Activated T-cell treated with anti-CD3 and anti-CD28 coated beads for 4 hours (primary cell): Measurements from ENCODE around the gene WDR59.
"Not testable (repeated sequence)": the region's sequence is repeated elsewhere in the genome, so short reads cannot be mapped to it uniquely, and the experiment has no call there.

Experiments
- DNase-seq: peaks from one replicate; pipeline ENCODE4 v3.0.0-alpha.2; 2020

WDR59 gene

GRCh38 chr16:74846714-74847113 is 138.2 kb downstream of the WDR59 start:
- DNase-seq = no peak

GRCh38 chr16:74844041-74844980 is 140.6 kb downstream of the WDR59 start:
- DNase-seq = no peak

GRCh38 chr16:74843381-74844035 is 141.4 kb downstream of the WDR59 start:
- DNase-seq = not testable (repeated sequence)

GRCh38 chr16:74842413-74842812 is 142.5 kb downstream of the WDR59 start:
- no peak for DNase-seq

- DNase-seq = no peak
Measured at GRCh38 chr16:74841904-74842303, 143.0 kb downstream of the WDR59 start.

DNA sequence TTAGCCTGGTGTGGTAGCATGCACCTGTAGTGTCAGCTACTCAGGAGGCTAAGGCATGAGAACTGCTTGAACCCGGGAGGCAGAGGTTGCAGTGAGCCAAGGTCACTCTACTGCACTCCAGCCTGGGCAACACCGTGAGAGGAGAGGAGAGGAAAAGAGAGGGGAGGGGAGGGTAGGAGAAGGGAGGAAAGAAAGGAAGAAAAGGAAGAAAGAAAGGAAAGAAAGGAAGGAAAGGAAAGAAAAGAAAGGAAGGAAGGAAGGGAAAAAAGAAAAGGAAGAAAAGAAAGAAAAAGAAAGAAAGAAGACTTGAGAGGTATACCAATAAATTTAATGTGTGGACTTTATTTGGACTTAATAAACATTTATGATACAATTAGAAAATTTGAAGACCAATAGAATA is 143.5 kb downstream of the WDR59 start:
- no peak for DNase-seq

GRCh38 chr16:74837056-74837455 is 147.9 kb downstream of the WDR59 start:
- no peak for DNase-seq

DNA sequence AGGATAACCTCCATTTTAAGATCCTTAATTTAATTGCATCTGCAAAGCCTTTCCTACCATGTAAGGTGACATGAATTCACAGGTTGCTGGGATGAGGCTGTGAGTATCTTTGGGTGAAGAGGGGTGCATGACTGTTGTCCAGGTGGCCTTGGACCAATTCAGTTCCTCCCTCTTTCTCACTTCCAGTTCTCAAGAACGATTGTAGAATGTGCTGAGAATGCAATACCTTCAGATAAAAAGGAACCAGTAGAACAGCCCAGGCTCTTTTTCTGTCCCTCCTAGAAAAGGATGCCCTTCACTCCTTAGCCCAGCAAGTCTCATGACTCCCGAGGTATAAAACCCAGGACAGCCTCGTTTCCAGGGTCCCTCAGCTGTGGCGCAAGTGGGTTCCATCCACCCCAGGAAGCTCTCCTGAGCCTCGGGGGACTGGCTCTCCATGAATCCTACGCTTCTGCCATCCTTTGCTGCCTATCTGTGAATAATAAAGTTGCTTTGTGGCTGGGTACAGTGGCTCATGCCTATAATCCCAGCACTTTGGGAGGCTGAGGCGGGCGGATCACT is 148.7 kb downstream of the WDR59 start:
- DNase-seq = no peak

DNA sequence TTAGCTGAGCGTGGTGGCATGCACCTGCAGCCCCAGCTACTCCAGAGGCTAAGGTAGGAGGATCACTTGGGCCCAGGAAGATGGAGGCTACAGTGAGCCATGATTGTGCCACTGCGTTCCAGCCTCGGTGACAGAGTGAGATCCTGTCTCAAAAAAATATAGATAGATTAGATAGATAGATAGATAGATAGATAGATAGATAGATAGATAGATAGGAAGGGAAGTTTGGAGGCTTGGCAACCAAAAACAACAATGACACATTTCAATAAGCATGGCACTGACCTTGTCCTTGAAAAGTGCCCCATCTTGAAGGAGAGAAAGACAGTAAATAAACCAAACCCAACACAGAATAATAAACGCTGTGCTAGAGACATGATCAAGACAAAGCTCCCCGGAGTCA is 152.7 kb downstream of the WDR59 start:
- no peak for DNase-seq

GRCh38 chr16:74831467-74831866 is 153.5 kb downstream of the WDR59 start:
- DNase-seq = no peak

DNA sequence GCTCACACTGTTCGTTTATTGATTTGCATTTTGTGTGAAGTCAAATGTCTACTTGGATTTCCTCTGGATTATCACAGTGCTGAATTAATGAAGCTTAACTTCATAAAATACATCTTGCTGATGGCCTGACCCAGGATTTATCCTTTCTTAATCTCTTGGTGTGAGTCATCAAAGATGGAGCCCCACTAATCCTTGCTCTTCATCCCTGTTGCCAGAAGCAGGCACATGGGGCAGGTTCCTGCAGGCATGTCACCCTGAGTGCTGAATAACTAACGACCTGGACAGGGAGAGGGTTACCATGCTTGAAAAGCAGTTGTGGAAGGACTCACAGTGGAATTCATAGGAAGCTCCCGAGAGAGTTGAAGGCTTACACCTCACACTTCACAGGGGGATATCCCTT is 154.3 kb downstream of the WDR59 start:
- no peak for DNase-seq

DNA sequence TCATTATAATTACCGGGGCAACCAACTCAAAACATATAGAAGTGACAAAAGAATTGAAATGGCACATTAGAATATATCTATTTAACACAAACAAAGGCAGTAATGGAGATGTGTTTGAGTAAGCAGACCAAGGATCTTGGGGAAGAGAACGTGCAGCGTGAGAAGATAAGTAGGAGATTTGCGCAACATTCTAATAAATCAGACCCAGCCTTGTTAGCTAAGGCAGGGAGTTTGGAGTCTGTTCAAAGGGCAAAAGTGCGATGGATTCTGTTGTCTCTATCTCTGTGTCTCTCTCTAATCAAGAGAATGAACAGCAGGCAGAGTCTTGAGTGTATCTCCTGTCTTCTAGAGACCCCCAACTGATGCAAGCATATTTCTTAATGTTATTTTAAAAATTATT is 155.3 kb downstream of the WDR59 start:
- DNase-seq = no peak

- no peak for DNase-seq
Measured at GRCh38 chr16:74825941-74826340, 159.0 kb downstream of the WDR59 start.

DNA sequence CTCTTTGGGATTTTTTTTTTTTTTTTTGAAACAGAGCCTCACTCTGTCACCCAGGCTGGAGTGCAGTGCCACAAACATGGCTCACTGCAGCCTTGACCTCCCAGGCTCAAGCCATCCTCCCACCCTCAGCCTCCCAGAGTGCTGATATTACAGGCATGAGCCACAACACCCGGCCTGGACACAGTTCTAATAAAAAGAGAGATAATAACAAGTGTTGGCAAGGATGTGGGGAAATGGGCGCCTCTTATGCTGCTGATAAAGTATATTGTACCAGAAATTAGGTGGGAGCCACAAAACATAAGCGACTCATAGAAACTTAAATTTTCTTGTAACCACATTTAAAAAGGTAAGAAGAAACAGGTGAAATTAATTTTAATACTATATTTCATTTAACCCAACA is 159.9 kb downstream of the WDR59 start:
- DNase-seq = no peak
